ENCODE measurements around the gene PDZD2.
"Not testable (repeated sequence)": the region's sequence is repeated elsewhere in the genome, so short reads cannot be mapped to it uniquely, and the experiment has no call there.

PDZD2 gene

GRCh38 chr5:32116574-32117313 is 477.8 kb downstream of the PDZD2 start:
- no peak for DNase-seq

DNA sequence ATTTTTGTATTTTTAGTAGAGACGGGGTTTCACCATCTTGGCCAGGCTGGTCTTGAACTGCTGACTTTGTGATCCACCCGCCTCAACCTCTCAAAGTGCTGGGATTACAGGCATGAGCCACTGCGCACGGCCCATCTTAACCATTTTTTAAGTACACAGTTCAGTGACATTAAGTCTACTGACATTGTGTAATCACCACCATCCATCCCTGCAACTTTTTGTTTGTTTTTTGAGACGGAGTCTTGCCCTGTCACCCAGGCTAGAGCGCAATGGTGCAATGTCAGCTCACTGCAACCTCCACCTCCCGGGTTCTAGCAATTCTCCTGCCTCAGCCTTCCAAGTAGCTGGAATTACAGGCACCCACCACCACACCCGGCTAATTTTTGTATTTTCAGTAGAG is 480.0 kb downstream of the PDZD2 start:
- DNase-seq: not testable (repeated sequence)

GRCh38 chr5:32123058-32123805 is 484.3 kb downstream of the PDZD2 start:
- no peak for DNase-seq

DNA sequence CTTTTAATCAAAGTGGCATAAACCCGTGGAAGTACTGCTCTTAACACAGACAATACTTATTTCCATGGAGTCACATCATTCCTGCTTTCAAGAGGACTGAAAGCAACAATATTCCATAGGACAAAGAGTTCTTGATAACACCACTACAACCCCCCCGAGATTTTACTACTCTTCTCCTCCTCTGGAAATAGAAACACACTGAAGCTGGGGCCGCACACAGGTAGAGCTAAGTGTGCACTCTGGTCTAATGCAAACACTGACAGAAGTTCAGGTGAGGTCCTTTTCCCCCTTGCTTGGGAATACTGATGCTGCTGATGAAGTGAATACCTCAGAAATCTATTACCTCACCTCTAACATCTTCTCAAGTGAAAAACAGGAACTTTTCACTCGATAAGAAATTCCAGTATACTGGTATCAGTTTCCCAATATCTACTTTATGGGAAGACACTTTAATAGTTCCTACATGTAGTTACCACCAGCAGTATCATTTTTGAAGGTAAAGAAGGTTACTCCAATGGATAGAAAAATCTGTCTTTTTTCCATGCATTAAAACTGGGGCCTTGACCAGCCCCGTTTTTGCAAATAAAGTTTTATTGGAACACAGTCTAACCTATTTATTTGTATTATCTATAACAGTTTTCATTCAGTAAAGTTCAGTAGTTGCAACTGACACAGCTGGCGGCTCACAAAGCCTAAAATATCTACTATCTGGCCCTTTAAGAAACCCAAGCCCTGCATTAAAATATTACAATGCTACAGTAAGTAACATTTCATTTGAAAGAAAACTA is 485.2 kb downstream of the PDZD2 start:
- DNase-seq: no peak

DNA sequence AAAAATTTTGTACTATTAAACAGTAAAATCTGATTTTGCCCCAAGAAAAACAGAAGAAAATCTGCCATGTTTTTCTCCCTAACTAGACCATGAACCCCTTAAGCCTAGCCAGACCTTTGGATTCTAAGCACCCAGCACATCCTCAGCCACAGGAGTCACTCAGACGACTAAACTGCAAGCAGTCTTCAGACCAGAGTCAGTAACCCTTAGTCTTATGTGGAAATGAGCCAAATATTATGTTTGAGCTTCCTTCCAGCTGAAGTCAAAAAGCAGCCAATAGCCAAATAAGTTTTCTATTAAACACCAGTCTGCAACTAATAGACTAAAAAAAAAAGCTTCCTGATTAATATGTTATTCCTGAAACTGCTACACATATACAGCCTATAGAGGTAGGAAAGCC is 487.8 kb downstream of the PDZD2 start:
- no peak for DNase-seq

GRCh38 chr5:32127711-32128110 is 488.8 kb downstream of the PDZD2 start:
- DNase-seq: no peak

DNA sequence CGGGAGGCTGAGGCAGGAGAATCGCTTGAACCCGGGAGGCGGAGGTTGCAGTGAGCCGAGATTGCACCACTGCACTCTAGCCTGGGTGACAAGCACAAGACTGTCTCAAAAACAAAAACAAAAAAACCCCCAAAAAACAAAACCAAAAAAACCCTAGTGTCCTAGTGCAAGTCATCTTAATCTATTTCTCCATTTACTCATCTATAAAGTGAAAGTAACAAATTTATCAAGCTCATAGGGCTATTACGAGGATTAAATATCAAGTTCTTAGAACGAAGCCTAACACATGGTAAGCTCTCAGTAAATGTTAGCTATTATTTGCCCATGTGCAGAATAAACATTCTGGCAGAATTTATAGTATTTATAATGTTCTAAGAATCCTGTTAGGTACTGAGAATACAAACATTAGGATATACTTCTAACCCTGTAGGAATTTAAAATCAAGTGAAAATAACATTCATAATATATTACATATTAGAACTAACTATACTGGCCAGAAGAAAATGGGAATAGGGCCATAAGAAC is 490.2 kb downstream of the PDZD2 start:
- no peak for DNase-seq

- DNase-seq: no peak
These were observed 491.9 kb downstream of the PDZD2 start for GRCh38 chr5:32130865-32131264.

GRCh38 chr5:32131604-32132003 is 492.7 kb downstream of the PDZD2 start:
- no peak for DNase-seq

GRCh38 chr5:32132757-32133156 is 493.8 kb downstream of the PDZD2 start:
- DNase-seq: no peak

GRCh38 chr5:32135086-32135485 is 496.2 kb downstream of the PDZD2 start:
- no peak for DNase-seq

DNA sequence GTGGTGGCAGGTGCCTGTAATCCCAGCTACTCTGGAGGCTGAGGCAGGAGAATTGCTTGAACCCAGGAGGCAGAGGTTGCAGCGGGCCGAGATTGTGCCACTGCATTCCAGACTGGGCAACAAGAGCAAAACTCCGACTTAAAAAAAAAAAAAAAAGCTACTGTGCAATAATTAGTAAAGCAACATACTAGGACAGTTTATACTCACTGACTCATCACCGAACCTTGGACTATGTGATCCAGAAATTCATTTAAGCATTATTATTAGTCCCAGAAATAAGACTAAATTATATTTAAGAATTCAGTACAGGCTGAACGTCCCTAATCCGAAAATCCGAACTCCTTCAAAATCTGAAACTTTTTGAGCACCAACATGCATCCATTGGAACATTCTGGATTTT is 497.4 kb downstream of the PDZD2 start:
- DNase-seq: no peak

- no peak for DNase-seq
These were observed 500.0 kb downstream of the PDZD2 start for GRCh38 chr5:32138839-32139493.

DNA sequence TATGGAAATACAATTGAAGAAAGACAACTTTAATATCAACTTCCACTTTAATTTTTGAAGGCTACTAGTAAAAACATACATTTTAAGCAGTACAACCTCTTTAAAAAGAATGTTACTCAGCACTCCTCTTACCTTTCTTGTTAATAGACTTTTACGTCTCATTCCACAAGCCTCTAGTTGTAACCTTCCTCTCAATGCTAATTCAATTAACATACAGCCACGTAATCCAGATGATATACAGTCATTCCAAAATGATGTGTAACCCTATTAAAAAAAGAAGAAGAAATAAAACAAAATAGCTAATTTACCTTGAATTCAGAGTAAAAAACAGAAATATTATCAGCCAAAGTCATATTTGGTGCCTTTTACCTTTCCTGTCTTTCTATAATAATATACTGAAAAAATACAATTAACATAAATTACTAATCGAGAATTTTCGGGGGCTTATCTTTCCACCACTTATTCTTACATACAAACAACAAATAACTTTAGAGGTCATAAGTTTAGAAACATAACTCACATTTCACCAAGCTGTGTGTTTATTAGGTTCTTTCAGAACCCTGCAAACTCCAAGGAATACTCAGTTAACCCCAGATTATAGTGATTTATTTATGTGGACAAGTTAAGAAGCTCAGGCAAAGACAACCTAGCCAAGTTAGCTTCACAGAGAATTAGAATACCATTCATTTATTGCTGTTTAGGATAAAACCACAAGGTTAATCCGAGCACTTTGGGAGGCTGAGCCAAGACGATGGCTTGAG is 504.9 kb downstream of the PDZD2 start:
- DNase-seq: no peak

GRCh38 chr5:32144378-32145207 is 505.7 kb downstream of the PDZD2 start:
- DNase-seq: no peak

DNA sequence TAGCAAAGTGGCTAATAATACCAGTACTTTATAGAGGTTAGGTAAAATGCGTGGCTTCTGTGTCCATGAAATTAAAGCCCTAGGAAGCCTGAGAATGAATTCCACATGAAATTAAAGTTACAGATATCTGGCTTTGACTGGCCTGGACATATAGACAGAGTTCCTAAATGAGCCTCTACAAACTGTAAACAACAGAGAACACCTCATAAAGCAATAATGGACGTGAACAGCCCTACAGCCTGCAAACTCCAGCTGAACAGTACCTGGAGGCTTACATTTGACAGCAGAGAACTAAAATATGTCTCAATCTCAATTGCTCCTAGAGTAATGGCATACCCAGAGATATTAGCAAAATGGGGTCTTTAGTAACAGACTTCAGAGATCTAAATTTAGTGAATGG is 506.4 kb downstream of the PDZD2 start:
- DNase-seq: no peak

GRCh38 chr5:32147236-32147635 is 508.3 kb downstream of the PDZD2 start:
- DNase-seq: no peak

- DNase-seq: no peak
These were observed 509.0 kb downstream of the PDZD2 start for GRCh38 chr5:32147959-32148358.

GRCh38 chr5:32150366-32150765 is 511.4 kb downstream of the PDZD2 start:
- DNase-seq: no peak

- no peak for DNase-seq
These were observed 512.3 kb downstream of the PDZD2 start for GRCh38 chr5:32151198-32151597.

- no peak for DNase-seq
These were observed 514.8 kb downstream of the PDZD2 start for GRCh38 chr5:32153723-32154122.
